ENCODE results near the gene PRPF6.

Gene PRPF6

GRCh38 chr20:63952769-63953168 is 28.2 kb upstream of the PRPF6 start (continued):
- no peak for TF ChIP-seq PATZ1 (CRISPR knock-in tag; IDR thresholded peaks at IDR 0.05; ENCODE audit: borderline replicate concordance)
- no peak for TF ChIP-seq CSRNP3 (CRISPR knock-in tag; IDR thresholded peaks at IDR 0.05)

GRCh38 chr20:63953764-63954429 is 27.0 kb upstream of the PRPF6 start:
- ATAC-seq, result no peak
- TF ChIP-seq PATZ1 (CRISPR knock-in tag; IDR thresholded peaks at IDR 0.05; ENCODE audit: borderline replicate concordance) (no peak), CSRNP3 (CRISPR knock-in tag; IDR thresholded peaks at IDR 0.05) (no peak), RARB (CRISPR knock-in tag; IDR thresholded peaks at IDR 0.05) (no peak), ZNF565 (CRISPR knock-in tag; conservative IDR thresholded peaks at IDR 0.05; ENCODE audit: low read depth) (no peak), ZFP30 (CRISPR knock-in tag; IDR thresholded peaks at IDR 0.05) (no peak), CSDC2 (CRISPR knock-in tag; IDR thresholded peaks at IDR 0.05) (no peak), ZNF70 (CRISPR knock-in tag; IDR thresholded peaks at IDR 0.05) (no peak), TCF4 (CRISPR knock-in tag; IDR thresholded peaks at IDR 0.05; ENCODE audit: borderline replicate concordance) (no peak), GLIS3 (CRISPR knock-in tag; IDR thresholded peaks at IDR 0.05) (no peak), ISL1 (CRISPR knock-in tag; IDR thresholded peaks at IDR 0.05) (no peak), OSR1 (CRISPR knock-in tag; IDR thresholded peaks at IDR 0.05) (no peak), BACH2 (CRISPR knock-in tag; IDR thresholded peaks at IDR 0.05; ENCODE audit: borderline replicate concordance) (no peak), ARNTL (CRISPR knock-in tag; IDR thresholded peaks at IDR 0.05; ENCODE audit: borderline replicate concordance, low read depth) (no peak), ESRRG (CRISPR knock-in tag; IDR thresholded peaks at IDR 0.05) (no peak), PPARA (CRISPR knock-in tag; IDR thresholded peaks at IDR 0.05; ENCODE audit: borderline replicate concordance) (no peak), TOX (CRISPR knock-in tag; IDR thresholded peaks at IDR 0.05; ENCODE audit: borderline replicate concordance) (no peak), ZNF8 (CRISPR knock-in tag; IDR thresholded peaks at IDR 0.05) (no peak)
- TF ChIP-seq, protein P1, sequence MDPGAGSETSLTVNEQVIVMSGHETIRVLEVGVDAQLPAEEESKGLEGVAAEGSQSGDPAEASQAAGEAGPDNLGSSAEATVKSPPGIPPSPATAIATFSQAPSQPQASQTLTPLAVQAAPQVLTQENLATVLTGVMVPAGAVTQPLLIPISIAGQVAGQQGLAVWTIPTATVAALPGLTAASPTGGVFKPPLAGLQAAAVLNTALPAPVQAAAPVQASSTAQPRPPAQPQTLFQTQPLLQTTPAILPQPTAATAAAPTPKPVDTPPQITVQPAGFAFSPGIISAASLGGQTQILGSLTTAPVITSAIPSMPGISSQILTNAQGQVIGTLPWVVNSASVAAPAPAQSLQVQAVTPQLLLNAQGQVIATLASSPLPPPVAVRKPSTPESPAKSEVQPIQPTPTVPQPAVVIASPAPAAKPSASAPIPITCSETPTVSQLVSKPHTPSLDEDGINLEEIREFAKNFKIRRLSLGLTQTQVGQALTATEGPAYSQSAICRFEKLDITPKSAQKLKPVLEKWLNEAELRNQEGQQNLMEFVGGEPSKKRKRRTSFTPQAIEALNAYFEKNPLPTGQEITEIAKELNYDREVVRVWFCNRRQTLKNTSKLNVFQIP (CRISPR knock-in tag; IDR thresholded peaks at IDR 0.05; ENCODE audit: borderline replicate concordance, low read depth), result no peak
- TF ChIP-seq, protein P2, sequence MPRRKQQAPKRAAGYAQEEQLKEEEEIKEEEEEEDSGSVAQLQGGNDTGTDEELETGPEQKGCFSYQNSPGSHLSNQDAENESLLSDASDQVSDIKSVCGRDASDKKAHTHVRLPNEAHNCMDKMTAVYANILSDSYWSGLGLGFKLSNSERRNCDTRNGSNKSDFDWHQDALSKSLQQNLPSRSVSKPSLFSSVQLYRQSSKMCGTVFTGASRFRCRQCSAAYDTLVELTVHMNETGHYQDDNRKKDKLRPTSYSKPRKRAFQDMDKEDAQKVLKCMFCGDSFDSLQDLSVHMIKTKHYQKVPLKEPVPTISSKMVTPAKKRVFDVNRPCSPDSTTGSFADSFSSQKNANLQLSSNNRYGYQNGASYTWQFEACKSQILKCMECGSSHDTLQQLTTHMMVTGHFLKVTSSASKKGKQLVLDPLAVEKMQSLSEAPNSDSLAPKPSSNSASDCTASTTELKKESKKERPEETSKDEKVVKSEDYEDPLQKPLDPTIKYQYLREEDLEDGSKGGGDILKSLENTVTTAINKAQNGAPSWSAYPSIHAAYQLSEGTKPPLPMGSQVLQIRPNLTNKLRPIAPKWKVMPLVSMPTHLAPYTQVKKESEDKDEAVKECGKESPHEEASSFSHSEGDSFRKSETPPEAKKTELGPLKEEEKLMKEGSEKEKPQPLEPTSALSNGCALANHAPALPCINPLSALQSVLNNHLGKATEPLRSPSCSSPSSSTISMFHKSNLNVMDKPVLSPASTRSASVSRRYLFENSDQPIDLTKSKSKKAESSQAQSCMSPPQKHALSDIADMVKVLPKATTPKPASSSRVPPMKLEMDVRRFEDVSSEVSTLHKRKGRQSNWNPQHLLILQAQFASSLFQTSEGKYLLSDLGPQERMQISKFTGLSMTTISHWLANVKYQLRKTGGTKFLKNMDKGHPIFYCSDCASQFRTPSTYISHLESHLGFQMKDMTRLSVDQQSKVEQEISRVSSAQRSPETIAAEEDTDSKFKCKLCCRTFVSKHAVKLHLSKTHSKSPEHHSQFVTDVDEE (CRISPR knock-in tag; IDR thresholded peaks at IDR 0.05), result no peak
- TF ChIP-seq, protein P3, sequence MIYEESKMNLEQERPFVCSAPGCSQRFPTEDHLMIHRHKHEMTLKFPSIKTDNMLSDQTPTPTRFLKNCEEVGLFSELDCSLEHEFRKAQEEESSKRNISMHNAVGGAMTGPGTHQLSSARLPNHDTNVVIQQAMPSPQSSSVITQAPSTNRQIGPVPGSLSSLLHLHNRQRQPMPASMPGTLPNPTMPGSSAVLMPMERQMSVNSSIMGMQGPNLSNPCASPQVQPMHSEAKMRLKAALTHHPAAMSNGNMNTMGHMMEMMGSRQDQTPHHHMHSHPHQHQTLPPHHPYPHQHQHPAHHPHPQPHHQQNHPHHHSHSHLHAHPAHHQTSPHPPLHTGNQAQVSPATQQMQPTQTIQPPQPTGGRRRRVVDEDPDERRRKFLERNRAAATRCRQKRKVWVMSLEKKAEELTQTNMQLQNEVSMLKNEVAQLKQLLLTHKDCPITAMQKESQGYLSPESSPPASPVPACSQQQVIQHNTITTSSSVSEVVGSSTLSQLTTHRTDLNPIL (CRISPR knock-in tag; IDR thresholded peaks at IDR 0.05; ENCODE audit: low read depth), result no peak

Data from SK-N-SH treated with all-trans-retinoic acid at 6 μM for 48 hours (cell line).